Esophagus mucosa (tissue), 1 donor: ENCODE results near the gene ZNF526. TPM values are rescaled to one million over a fixed set of nuclear protein-coding genes. Genes with fewer than 3 reads are reported as not detected.

Experiments
- ATAC-seq: fragments of 200-7000 bp; cut with Tn5 transposase; one replicate; pipeline ENCODE4 v1.9.1; 2020
- total RNA-seq: library from RNA; stranded (reverse); gene quantifications from one replicate; pipeline ENCODE4 v1.2.4, GENCODE V29; 2023
- donor health status: DM: yes; HTN: yes; CAD: no.

ZNF526 gene
- total RNA-seq, 1 donor from 2014 or later = 4.5 TPM

DNA sequence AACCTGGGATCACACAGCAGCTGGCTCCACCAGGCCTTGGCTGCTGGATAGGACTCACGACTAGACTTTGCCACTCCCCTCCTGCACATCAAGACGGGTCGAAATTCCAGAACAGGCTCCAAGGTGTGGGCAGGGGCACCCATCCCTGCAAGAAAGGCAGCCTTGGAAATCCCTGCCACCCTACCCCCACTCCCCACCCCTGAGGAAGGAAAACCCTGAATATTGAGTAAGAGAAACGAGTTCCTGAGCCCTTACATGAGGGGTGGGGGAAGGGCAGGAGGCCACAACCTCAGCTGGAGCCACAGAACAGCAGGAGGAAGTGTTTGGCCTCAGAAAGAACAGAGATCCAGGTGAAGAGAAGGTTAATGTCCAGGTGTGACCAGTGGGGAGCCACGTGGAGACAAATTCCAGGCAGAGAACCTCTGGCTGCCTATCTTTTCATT lies 22.7 kb upstream of the ZNF526 start:
- ATAC-seq = peak; percentile 4

DNA sequence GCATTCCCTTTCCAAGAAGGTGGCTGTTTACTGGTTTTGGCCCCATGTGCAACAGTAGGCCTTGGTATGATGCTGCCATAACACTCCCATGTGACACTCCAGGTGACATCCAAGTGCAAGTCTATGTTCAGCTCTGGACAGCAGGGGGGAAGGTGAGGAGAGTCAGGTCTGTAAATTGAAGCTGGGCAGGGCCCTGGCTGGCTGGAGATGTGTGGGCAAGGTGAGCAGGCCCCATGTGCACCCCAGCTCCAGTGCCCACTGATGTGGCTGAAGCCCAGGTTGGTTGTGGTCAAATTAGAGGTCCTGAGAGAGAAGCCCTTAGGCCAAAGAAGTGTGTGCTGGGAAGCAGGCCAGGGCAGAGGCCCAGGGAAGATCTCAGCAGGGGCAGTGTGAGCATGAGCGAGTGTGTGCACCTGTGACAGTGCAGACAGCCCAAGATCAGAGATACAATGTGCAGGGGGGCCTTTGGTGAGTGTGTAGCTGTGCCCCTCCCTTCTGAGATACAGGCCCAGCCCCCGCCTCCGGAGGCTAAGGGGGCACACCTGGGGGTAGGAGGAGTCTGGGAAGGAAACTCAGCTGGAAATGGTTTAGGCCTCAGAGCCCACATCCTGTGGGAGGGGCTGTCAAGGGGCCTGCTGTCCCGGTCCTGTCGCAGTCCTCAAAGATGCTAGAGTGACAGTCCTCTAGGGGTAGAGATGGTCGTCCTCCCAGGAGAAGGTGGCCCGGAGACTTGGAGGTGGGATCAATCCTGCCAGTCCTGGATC lies 21.3 kb upstream of the ZNF526 start:
- ATAC-seq = peak; percentile 38

DNA sequence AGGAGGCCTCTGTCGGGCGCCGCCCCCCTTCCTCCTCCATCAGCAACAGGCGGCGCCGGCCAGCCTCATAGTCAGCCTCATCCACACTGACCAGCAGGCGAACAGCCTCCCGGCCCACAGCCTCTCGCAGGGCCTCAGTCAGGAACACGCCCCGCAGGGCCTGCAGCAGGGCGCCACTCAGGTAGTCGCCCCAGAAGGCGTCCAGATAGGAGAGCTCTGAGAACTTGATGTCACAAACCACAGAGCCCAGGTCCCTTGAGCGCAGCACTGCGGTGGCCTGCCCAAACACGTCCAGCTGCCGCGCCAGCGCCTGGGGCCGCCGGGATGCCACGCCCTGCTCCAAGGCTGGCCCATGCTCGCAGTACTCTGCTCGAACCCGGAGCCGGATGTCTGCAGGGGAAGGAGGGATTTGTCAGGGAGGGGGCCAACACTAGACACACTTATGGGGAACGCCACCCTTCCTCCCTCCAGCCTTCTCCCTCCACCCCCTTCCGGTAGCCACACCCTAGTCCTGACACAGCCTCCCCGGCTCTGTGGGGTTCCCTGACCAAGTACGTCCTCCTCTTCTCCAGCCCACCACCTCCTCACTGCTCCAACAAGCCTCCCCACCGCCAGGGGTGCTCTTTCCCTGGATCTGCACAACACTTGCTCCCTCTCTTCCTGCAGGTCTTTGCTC lies 20.5 kb upstream of the ZNF526 start:
- ATAC-seq = peak; percentile 74

DNA sequence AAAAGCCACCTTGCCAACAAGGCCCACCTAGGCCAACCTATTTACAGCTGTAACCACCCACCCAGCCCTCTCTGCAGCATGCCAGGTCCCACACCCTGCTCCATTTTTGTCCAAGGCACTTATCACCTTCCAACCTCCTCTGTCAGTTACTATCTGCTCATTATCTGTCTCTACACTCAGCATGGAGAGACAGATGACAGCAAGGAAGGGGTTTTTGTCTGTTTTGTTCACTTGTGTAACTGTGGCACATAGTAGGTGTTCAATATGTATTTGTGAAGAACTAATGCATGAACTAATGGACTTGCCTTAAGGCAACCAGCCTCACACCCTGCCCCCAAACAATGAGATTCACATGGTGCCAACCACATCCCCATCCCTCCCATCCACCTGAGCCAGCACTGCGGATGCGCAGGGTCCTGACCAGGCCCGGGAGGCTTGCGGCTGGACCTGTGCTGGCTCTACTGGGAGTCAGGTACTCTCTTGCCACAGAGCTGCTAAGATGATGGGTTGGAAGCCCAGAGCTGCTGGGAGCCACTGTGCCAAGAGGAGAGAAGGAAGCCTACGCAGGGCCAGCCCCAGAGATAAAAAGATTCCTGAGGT lies 19.9 kb upstream of the ZNF526 start:
- no peak for ATAC-seq

DNA sequence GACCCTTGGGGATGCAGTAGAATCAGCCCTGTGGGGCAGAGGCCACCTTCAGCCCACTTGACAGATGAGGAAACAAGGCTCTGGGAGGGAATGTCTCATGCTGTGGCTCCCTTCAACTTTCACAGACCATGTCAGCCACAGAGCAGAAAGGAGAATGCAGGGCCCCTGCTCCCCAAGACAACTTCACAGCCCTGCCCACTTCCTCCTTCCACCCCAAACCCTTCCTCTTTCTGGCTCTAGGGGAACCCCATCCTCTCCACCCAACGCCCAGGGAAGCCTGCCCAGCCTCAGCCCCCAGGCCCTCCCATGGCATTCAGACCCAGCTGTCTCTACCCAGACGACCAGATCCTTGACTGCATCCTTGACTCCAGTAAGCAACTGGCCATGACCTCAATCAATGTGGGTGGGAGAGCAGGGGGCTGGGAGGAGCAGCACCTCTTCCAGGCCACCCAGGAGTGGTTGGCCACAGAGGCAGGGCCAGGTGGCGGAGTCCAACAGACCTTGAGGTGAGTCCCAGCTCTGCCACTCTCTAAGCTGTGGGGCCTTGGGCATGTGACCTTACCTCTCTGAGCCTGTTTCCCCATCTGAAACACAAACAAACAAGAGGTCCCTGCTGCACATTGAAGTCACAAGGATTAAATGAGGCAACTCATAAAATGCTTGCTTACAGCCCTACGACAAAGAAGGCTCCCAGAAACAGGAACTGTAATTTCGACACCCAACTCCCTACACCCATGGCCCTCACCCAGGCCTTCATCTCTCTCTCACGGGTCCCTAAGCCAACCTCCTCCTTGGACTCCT lies 18.4 kb upstream of the ZNF526 start:
- ATAC-seq = no peak

DNA sequence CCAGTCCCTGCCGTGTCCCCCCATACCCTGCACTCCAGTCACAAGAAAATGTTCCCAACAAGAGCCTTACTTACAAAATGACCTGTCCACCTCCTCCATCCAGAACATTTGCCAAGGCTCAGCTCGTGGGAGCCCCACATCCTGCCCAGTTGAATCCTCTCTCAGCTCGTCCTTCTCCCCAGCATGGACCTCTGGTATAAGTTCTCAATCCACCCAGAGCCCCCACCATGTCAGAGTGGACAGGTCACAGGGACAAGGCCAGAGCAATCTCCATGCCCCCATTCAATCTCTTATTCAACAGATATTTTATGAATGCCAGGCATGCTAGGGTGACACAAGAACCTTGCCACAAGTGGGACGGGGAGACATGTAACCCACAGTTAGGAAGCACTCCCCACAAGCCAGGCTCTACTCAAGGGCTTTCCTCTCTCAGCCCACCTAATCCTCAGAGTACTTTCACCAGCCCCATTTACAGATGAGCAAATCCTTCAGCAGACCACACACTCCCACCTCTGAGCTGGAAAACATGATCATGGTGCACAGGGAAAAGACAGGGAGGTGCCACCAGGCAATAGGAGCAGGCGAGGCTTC lies 17.7 kb upstream of the ZNF526 start:
- ATAC-seq = no peak

DNA sequence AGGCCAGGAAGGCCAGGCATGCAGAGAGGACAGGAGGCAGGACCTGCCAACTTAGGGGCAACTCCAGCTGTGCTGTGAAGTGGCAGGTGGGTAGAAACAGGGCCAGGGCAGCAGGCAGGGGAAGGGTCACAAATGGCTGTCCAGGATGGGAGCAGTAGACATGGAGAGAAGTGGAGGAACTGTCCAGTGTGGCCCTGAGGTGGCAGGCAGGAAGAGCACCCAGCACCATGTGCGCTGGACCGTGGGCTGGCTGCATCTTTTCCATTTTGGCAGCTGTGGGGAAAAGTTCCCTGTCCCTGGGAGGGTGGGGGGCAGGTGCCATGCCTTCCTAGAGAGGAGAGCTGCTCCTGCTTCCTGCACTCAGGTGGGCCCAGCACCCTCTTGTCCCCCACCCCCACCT lies 16.4 kb upstream of the ZNF526 start:
- no peak for ATAC-seq

DNA sequence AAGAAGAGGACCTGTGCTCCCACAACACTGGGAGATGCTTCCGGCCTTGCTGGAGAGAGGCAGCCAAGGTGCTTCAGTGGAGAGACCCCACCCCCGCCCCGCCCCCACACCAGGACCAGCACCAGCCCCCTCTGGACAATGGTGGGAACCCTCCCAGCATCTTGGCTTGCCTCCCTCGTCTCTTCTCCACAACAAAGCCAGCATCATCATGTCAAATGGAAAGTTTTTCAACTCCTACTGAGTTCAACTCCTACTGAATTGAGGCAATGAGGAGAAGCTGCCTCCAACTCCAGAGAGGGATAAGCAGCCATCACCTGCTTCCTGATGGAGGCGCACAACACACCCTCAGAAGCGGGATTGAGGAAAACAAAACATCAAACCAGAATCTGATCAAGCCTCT lies 15.4 kb upstream of the ZNF526 start:
- ATAC-seq = no peak

DNA sequence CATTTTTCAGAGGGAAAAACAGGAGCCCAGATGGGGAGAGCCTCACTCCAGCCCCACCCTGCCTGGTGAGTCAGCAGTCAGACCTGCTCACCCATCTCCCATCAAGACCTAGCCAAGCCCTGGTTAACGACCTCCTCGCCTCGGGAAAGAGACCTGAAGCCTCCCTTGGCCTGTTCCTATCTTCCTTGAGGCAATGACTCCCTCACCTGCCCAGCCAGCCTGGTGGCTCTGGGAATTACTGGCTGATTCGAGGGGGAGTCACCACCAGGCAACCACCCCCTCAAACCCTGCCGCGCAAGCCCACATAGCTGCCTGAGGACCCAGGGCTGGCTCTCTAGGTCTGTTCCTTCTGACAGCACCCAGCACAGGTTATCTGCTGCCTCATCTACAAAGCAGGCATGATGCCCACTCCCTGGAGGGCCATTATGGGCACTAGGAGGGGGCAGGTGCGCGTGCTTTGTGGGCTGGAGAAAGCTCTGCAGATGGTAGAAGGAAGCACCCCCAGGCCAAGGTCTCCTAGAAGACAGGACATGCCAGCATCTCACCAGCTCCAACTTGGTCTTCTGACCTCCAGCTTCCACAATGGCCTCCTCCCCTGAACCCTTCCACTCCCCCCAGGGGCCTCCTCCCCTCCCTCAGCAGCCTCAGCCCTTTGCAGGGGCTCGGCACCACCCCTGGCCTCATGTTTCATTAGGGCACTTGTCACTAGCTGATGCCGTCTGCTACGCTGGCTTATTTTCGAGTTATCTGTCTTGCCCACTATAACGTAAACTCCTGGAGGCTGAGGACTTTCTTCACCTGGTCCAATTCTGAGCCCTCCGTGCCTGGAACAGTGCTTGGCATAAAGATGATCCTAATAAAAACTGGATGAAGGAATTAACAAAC lies 13.0 kb upstream of the ZNF526 start:
- ATAC-seq = peak; percentile 88

DNA sequence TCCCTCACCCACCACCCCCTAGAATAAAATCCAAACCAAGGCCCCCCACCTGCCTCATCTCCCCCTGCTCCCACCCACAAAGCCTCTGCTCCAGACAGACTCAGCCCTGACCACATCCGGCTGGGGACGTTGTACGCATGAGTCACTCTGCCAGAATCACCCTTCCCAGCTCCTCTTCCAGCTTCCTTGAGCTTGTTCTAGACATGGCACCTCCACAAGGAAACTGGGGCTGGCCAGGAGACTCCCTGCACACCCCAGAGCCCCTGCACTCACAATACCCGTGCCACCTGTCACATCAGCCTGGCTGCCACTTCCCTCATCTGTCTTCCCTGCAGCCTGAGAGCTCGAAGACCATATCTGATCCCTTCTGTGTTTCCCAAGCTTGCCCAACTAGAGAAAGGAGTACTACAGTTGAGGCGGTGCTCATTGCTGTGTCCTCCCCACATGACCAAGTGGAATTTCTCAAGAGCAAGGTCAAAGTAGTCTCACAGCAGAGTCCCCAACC lies 12.3 kb upstream of the ZNF526 start:
- ATAC-seq = peak; percentile 72

DNA sequence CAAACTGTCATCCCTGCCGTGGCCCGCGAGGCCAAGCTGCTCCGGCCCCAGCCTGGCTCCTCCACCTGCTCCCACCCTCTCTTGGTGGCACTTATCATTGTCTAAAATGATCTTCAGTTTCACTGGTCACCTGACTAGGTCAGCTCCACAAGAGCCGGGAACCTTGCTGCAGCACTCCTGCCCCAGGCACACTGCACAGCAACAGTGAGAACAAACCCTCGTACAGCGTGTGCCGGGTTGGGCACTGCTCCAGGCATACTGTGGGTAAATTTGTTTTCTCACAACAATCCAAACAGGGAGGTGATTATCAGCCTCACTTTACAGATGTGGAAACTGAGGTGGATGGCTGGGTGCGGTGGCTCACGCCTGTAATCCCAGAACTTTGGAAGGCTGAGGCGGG lies 11.5 kb upstream of the ZNF526 start:
- no peak for ATAC-seq

DNA sequence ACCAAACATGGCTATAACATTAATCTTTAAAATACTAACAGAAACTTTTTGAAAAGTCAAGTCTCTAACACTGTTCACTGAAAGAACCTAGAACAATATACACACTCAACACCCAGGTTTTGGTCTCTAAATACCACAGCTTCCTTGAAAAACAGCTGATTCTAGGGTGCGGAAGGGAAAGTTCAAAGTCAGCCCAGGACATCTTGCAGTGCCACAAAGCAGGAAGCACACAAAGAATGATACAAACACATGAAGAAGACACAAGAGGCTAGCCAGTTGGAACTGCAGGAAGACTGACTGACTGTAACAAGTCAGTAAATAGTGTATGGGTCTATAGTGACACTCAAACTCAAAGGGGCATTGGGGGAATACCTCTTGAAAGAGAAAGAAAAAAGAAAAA lies 7.2 kb upstream of the ZNF526 start:
- no peak for ATAC-seq

DNA sequence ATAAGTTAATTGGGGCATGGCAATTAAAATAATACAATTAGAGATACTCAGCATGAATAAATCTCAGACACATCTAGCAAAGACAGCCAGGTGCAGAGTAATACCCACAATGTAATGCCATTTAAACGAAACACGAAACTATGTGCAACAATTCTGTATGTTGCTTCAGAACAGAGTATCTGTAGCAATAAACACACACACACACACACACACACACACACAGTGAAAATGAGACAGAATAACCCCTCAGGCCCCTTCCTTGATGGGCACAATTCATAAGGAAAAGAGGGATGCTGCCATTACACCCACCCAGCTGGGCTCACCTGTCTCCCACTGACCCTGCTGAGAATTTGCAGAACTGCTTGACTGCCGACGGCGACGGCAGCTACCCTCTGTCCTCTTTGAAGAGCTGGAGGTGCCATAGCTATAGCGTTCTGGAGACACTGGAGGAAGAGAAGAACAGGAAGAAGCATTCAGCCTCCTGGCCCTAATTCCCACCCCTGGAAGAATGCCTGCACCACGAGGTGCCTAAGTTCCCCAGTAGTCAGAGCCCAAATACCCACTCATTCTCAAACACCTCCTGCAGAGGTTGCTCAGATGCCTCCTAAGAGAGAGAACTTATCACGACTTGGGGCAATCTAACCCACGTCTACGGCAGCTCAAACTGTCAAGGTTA lies 5.2 kb upstream of the ZNF526 start:
- ATAC-seq = no peak

DNA sequence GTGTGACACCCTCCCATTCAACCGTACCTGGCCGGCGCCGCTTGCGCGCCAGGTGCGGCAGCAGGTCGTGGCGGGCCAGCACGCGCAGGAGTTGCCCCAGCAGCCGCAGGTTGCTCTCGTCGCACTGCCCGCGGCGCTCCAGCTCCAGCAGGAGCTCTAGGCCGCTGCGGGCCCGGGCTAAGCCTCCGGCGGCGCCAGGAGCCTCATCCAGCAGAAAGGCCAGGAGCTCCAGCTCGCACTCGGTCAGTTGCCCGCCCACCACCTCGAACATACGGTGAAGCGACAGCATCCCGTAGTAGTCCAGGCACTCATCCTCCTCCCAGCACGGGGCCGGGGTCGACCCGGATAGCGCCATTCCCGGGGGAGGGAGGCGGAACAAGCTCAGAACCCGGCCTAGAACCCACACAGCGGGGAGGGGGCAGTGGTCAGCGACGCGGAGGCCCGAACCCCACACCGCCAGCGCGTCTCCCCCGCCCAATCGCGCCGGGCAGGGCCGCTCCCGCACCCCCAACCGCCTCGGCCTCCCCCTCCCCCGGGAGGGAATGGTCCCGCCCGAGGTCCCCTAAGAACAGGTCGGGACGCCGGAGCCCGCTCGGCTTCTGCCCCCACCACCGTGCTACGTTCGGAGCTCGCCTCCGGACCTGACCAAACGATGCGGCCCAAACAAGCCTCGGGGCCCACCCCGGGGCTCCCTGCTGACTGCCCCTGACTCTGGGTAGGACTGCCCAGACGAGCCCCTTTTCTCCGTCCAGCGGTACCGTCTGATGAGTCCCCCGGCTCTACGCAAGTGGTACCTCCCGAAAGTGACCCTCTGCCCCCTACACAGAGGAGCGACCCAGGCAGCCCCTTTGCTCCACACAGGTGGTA lies 3.2 kb upstream of the ZNF526 start:
- ATAC-seq = peak; percentile 7

DNA sequence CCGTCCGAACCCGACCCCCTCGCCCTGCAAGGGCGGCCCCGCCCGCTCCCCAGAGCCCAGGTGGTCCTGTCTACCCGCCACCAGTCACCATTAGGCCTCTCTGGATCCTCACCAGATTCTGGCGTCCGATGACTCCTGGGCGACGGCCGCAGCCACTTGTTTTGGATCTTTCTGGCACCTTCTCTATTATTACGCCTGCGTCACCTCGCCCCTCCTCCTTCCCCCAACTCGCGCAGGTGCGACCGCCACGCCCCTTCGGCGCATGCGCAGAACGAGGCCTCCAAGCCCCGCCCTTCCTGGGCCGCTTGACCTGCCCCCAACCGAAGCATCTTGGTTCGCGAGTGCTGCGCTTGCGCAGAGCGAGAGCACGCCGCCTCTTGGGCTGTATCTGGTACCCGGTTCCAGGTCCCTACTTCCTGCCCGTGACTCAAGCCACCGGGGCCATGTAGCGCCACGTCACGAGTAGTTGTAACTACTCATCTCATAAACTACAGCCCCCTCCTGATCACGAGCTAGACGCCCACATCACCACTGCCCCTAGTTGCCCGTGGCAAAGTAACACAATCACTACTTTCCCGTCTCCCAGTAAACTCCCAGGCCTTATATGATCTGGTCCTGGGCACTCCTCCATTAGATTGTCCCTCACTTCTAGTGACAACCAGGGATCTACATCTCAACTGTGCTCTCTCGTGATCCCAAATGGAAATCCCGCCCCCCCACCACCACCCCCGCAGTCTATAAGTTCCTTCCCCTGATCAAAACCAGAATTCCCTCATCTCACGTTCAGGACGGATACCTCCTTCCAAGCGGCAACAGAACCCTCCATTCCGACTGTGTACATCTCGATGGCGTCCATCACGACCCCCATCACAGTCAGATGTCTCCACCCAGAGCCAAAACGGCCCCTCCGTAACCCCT lies 2.3 kb upstream of the ZNF526 start, which contains the start of gene DEDD2:
Gene DEDD2 (minus strand): TSS at position 158 of the 918 bp plus-strand sequence. CDS start 670 bp downstream, outside the sequence.
- ATAC-seq = peak; percentile 90

DNA sequence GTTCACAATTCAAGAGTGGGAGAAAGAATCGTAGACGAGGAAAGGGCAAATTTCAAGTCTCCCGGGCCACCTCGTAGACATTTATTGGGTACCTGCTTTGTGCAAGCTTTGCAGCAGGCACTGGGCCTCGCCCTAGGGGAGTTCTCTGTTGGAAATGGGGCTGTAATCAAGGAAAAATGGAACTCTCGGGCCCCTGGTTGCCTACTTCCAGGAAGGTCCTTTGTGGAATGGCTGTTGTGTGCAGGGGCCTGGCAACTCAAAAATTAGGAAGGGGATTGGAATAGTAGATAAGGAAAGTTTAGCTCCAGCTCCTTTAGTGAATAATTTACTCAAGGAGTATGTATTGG lies 612 bp downstream of the ZNF526 start:
- no peak for ATAC-seq

DNA sequence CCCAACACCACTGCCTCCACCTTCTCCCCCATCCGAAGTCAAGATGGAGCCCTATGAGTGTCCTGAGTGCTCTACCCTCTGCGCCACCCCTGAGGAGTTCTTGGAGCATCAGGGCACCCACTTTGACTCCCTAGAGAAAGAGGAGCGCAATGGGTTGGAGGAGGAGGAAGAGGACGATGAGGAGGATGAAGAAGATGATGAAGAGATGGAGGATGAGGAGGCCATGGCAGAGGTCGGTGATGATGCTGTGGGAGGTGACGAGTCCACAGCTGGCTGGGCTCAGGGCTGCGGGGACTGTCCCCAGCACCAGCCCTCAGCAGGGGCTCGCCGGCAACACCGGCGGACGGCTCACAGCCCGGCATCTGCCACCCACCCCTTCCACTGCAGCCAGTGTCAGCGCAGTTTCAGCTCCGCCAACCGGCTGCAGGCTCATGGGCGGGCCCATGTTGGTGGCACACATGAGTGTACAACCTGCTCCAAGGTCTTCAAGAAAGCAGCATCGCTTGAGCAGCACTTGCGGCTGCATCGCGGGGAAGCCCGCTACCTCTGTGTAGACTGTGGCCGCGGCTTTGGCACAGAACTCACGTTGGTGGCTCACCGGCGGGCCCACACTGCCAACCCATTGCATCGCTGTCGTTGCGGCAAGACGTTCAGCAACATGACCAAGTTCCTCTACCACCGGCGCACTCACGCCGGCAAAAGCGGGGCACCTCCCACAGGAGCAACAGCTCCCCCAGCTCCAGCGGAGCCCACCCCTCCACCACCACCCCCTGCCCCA lies 5.0 kb downstream of the ZNF526 start:
- ATAC-seq = no peak
